Measurements from ENCODE around the gene RMI1. TPM values are rescaled to one million over a fixed set of nuclear protein-coding genes. Genes with fewer than 3 reads are reported as not detected.
A peak's percentile ranks its signal among the peaks of the same experiment; 100 is the strongest.

Gene RMI1
- polyA plus RNA-seq, result 10 to 100 TPM in 1 of 4 donors, 1 to 10 TPM in 3; 3.2 to 12.9 (median 5.9) TPM
- long read RNA-seq, donor 1, transcript RMI1-202 (3 exons, 1,553 nt), result major isoform, 8 of 9 reads
- long read RNA-seq, donor 1, partial matches to known transcripts, result 0 of 9 reads
- long read RNA-seq, donor 1, other reads (novel, unspliced or antisense), result 0 of 9 reads
- long read RNA-seq, donor 2, partial matches to known transcripts, result 0 of 1 reads
- long read RNA-seq, donor 2, other reads (novel, unspliced or antisense), result 0 of 1 reads
- long read RNA-seq, donor 3, partial matches to known transcripts, result 0 of 1 reads
- long read RNA-seq, donor 3, other reads (novel, unspliced or antisense), result 0 of 1 reads
- long read RNA-seq, donor 4, partial matches to known transcripts, result 0 of 1 reads
- long read RNA-seq, donor 4, other reads (novel, unspliced or antisense), result 0 of 1 reads
- long read RNA-seq, donor 5, result 0 reads
- long read RNA-seq, donor 6, partial matches to known transcripts, result 0 of 2 reads
- long read RNA-seq, donor 6, other reads (novel, unspliced or antisense), result 0 of 2 reads
- long read RNA-seq, donor 7, transcript RMI1-202 (3 exons, 1,553 nt), result major isoform, 11 of 11 reads
- long read RNA-seq, donor 7, partial matches to known transcripts, result 0 of 11 reads
- long read RNA-seq, donor 7, other reads (novel, unspliced or antisense), result 0 of 11 reads
- long read RNA-seq, donor 8, result 0 reads
- long read RNA-seq, donor 9, partial matches to known transcripts, result 0 of 1 reads
- long read RNA-seq, donor 9, other reads (novel, unspliced or antisense), result 0 of 1 reads
- long read RNA-seq, donor 10, partial matches to known transcripts, result 0 of 3 reads
- long read RNA-seq, donor 10, other reads (novel, unspliced or antisense), result 0 of 3 reads

DNA sequence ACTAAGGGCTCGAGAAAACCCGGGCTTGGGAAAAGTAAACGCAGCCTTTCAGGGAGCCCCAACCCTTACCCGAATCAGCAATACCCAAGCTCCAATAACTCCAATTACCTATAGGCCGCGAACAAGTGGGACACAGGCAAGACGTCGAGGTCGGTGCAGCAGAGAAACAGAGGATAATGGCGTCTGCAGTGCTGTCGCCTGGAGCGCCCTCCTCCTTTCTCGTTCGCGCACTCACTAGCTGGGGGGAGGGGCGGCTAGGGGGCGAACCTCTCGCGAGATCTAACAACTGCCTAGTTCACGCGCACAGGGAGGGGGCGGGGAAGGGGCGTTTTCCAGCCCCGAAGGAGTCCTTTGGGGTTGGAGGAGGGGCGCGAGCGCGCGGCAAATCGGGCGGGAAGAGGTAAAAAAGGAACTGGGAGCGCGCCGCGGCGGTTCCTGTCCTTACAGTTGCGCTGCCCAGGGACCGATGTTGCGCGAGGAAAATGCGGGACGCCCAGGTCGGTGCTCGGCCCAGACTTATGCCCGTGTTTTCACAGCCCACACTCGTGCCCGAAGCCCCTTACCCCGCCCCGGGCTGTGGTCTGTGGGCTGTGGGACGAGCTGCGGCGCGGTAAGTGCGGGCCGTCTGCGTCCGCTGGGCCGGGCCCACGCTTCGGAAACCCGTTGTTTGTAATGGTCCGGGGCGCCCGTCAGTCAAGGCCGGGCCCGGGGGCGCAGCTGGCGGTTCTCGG is at the start of gene RMI1:
Gene RMI1, plus strand, starts transcription at position 411 of the 731 bp plus-strand sequence. CDS start 20,182 bp downstream, outside the sequence.
- Histone ChIP-seq H3K27ac (ENCODE audit: low read depth in 1 of 3, low read length in 2 of 3) (peak within 1 kb of the TSS; percentile 92 to 100 (median 99)), H3K9me3 (ENCODE audit: control insufficient read depth in 2 of 2, insufficient read depth in 1 of 2, low read depth in 1 of 2, low read length in 1 of 2) (no peaks in the 10 kb centered on the region), H3K4me1 (ENCODE audit: control insufficient read depth in 3 of 3, insufficient read depth in 2 of 3, low read depth in 1 of 3, low read length in 2 of 3) (peaks cover 0 to 3% (median 2%) of the 10 kb centered on the region in 3 donors), H3K27me3 (ENCODE audit: control insufficient read depth in 3 of 3, insufficient read depth in 3 of 3, low read length in 3 of 3) (no peaks in the 10 kb centered on the region), H3K4me3 (ENCODE audit: low read depth in 1 of 3, low read length in 3 of 3) (peak within 1 kb of the TSS; percentile 88 to 99 (median 92)), H3K36me3 (ENCODE audit: control insufficient read depth in 3 of 3, insufficient read depth in 2 of 3, low read depth in 1 of 3, low read length in 3 of 3) (peaks cover under 1 to 4% (median 3%) of the 10 kb centered on the region in 3 donors)
- 0% methylated on average over 58 to 69 of the region's 69 CpGs for WGBS, 3 donors
- DNase-seq (peak; percentile 98 to 99), FAIRE-seq (no peak)

DNA sequence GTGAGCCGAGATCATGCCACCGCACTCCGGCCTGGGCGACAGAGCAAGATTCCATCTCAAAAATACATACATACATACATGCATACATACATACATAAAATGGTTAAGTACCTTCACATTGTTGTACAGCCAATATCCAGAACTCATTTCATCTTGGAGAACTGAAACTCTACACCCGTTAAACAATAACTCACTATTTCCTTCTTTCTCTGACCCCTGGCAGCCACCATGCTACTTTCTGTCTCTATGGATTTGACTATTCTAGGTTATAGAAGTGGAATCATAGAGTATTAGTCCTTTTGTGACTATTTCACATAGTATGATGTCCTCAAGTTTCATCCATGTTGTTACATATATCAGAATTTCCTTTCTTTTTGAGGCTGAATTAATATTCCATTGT is 49.7 kb upstream of the RMI1 start:
- H3K4me1 ChIP-seq (ENCODE audit: control insufficient read depth in 3 of 3, insufficient read depth in 2 of 3, low read depth in 1 of 3, low read length in 2 of 3), result no peaks in the 10 kb centered on the region
- H3K27ac ChIP-seq (ENCODE audit: low read depth in 1 of 3, low read length in 2 of 3), result no peak overlapping the region
- WGBS, 3 donors, result 87 to 93% (median 93%) methylated on average over 5 of the region's 5 CpGs
- no peaks in the 10 kb centered on the region for H3K27me3 ChIP-seq (ENCODE audit: control insufficient read depth in 3 of 3, insufficient read depth in 3 of 3, low read length in 3 of 3)
- H3K9me3 ChIP-seq (ENCODE audit: control insufficient read depth in 2 of 2, insufficient read depth in 1 of 2, low read depth in 1 of 2, low read length in 1 of 2), result no peaks in the 10 kb centered on the region
- no peak for DNase-seq
- H3K36me3 ChIP-seq (ENCODE audit: control insufficient read depth in 3 of 3, insufficient read depth in 2 of 3, low read depth in 1 of 3, low read length in 3 of 3), result no peaks in the 10 kb centered on the region
- FAIRE-seq, result no peak
- no peak overlapping the region for H3K4me3 ChIP-seq (ENCODE audit: low read depth in 1 of 3, low read length in 3 of 3)

DNA sequence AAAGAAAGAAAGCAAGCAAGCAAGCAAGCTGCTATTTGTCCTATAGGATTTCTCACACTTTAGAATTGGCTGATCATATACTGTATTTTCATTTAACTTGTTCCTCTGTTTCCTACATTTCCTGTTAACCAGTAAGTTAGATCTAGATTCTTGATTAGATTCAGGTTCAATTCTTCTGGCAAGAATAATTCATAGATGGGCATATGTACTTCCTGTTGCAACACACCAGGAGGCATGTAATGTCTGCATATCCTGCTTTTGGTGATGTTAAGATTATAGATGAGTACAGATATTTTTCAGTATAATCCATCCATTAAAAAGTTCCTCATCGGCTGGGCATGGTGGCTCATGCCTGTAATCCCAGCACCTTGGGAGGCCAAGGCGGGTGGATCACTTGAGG is 48.6 kb upstream of the RMI1 start:
- H3K4me3 ChIP-seq (ENCODE audit: low read depth in 1 of 3, low read length in 3 of 3), result no peak overlapping the region
- no peak for FAIRE-seq
- H3K36me3 ChIP-seq (ENCODE audit: control insufficient read depth in 3 of 3, insufficient read depth in 2 of 3, low read depth in 1 of 3, low read length in 3 of 3), result peaks cover 0 to 3% (median 0%) of the 10 kb centered on the region in 3 donors
- H3K27me3 ChIP-seq (ENCODE audit: control insufficient read depth in 3 of 3, insufficient read depth in 3 of 3, low read length in 3 of 3), result no peaks in the 10 kb centered on the region
- WGBS, 3 donors, result 84 to 100% (median 94%) methylated on average over 2 of the region's 2 CpGs
- H3K9me3 ChIP-seq (ENCODE audit: control insufficient read depth in 2 of 2, insufficient read depth in 1 of 2, low read depth in 1 of 2, low read length in 1 of 2), result no peaks in the 10 kb centered on the region
- DNase-seq, result no peak
- no peak overlapping the region for H3K27ac ChIP-seq (ENCODE audit: low read depth in 1 of 3, low read length in 2 of 3)
- H3K4me1 ChIP-seq (ENCODE audit: control insufficient read depth in 3 of 3, insufficient read depth in 2 of 3, low read depth in 1 of 3, low read length in 2 of 3), result no peaks in the 10 kb centered on the region

DNA sequence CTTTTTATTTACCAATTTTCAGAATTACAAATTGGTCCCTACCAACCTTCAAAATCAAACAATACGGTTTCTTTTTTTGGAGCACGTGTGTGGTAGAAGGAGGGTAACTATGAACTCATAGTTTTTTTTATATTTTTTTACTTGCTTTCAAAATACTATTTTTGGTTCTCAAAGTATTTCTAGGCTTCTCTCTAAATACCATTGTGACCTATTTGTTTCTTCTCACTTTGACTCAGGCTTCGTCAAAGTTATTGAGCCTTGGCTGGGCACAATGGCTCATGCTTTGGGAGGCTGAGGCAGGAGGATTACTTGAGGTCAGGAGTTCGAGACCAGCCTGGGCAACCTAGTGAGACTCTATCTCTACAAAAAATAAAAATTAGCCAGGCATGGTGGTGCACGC is 47.8 kb upstream of the RMI1 start:
- Histone ChIP-seq H3K4me1 (ENCODE audit: control insufficient read depth in 3 of 3, insufficient read depth in 2 of 3, low read depth in 1 of 3, low read length in 2 of 3) (no peaks in the 10 kb centered on the region), H3K4me3 (ENCODE audit: low read depth in 1 of 3, low read length in 3 of 3) (no peak overlapping the region), H3K27ac (ENCODE audit: low read depth in 1 of 3, low read length in 2 of 3) (no peak overlapping the region), H3K9me3 (ENCODE audit: control insufficient read depth in 2 of 2, insufficient read depth in 1 of 2, low read depth in 1 of 2, low read length in 1 of 2) (no peaks in the 10 kb centered on the region), H3K27me3 (ENCODE audit: control insufficient read depth in 3 of 3, insufficient read depth in 3 of 3, low read length in 3 of 3) (no peaks in the 10 kb centered on the region), H3K36me3 (ENCODE audit: control insufficient read depth in 3 of 3, insufficient read depth in 2 of 3, low read depth in 1 of 3, low read length in 3 of 3) (peaks cover 0 to 4% (median 0%) of the 10 kb centered on the region in 3 donors)
- DNase-seq (no peak), FAIRE-seq (no peak)
- 87 to 97% (median 87%) methylated on average over 5 of the region's 5 CpGs for WGBS, 3 donors

DNA sequence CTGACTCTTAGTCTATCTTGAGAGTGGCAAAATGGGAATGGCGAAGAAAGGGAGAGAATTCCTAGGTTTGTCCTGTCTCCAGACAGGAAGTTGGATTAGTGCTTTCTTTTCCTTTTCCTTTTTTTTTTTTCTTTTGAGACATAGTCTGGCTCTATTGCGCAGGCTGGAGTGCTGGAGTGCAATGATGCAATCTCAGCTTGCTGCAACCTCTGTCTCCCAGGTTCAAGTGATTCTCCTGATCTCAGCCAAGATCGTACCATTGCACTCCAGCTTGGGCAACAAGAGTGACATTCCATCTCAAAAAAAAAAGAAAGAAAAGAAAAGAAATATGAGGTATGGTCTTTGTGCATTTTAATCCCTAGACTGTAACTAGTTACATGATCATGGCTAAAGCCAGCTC is 46.8 kb upstream of the RMI1 start:
- peaks cover 0 to 7% (median under 1%) of the 10 kb centered on the region in 3 donors for H3K36me3 ChIP-seq (ENCODE audit: control insufficient read depth in 3 of 3, insufficient read depth in 2 of 3, low read depth in 1 of 3, low read length in 3 of 3)
- FAIRE-seq (no peak), DNase-seq (peak in 1 of 2 donors; percentile 64)
- no peak overlapping the region for H3K4me3 ChIP-seq (ENCODE audit: low read depth in 1 of 3, low read length in 3 of 3)
- no peaks in the 10 kb centered on the region for H3K4me1 ChIP-seq (ENCODE audit: control insufficient read depth in 3 of 3, insufficient read depth in 2 of 3, low read depth in 1 of 3, low read length in 2 of 3)
- no peaks in the 10 kb centered on the region for H3K9me3 ChIP-seq (ENCODE audit: control insufficient read depth in 2 of 2, insufficient read depth in 1 of 2, low read depth in 1 of 2, low read length in 1 of 2)
- H3K27ac ChIP-seq (ENCODE audit: low read depth in 1 of 3, low read length in 2 of 3), result no peak overlapping the region
- WGBS, 3 donors, result 74 to 83% (median 80%) methylated on average over 3 of the region's 3 CpGs
- H3K27me3 ChIP-seq (ENCODE audit: control insufficient read depth in 3 of 3, insufficient read depth in 3 of 3, low read length in 3 of 3), result no peaks in the 10 kb centered on the region

DNA sequence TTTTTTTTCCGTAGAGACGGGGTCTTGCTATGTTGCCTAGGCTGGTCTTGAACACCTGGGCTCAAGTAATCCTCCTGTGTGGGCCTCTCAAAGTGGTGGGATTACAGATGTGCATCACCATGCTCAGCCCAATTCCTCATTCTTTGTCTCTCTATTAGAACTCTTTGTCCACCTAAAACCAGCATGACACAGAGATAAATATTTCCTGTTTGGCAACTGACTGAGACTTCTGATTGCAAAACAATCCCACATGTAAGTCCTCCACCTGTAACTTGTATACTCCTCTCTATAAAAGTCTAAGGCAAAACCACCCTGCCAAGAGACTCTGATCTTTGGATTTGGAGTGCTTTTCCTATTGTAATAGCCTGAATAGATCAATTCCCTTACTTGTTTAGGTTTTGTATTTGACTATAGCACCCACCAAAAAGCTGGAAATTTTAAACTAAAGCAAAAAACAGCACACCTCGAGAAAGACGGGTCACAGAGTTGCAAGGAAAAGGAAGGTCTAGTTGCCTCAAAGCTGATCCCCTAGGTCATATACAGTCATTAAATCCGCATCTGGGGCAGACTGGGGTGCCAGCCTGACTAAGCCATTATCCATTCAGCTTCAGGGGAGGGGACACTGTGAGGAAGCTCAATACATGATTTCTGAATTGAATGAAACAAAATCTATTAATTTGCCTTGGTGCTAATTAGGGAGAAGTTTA is 45.9 kb upstream of the RMI1 start:
- Histone ChIP-seq H3K27ac (ENCODE audit: low read depth in 1 of 3, low read length in 2 of 3) (no peak overlapping the region), H3K4me1 (ENCODE audit: control insufficient read depth in 3 of 3, insufficient read depth in 2 of 3, low read depth in 1 of 3, low read length in 2 of 3) (no peaks in the 10 kb centered on the region)
- DNase-seq, result peak in 1 of 2 donors; percentile 44

DNA sequence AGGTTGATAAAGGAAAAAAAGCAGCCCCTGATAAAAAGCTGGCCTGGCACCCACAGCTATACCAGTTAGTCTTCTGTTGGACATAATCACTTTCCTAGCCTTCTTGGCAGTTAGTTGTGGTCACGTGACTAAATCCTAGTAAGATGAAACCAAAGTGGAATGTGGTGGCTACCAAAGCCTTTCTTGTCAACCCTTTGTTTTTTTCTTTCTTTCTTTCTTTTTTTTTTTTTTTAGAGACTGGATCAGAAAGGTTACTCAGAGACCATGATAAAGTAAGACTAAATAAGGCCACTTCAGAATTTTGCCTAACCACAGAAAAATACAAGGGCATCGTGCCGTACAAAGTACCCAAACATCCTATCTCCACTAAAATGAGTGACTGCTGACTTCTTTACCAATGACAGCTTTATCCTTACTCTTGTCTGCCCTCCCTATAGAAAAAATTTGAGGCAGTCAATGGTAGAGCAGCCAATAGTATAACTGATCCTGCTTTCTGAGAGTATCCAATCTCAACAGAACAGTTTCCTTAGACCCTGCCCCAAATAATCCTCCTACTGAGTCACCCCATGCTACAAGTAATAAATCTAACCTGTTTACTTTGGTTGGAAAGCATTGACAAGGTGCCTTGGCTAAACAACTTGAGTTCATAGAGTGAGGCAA is 45.2 kb upstream of the RMI1 start:
- no peaks in the 10 kb centered on the region for H3K9me3 ChIP-seq (ENCODE audit: control insufficient read depth in 2 of 2, insufficient read depth in 1 of 2, low read depth in 1 of 2, low read length in 1 of 2)
- no peak overlapping the region for H3K27ac ChIP-seq (ENCODE audit: low read depth in 1 of 3, low read length in 2 of 3)

More for the DNA sequence above, 45.9 kb upstream of the RMI1 start:
- WGBS, 3 donors, result 45 to 71% (median 46%) methylated on average over 5 of the region's 5 CpGs
- H3K4me3 ChIP-seq (ENCODE audit: low read depth in 1 of 3, low read length in 3 of 3), result no peak overlapping the region
- peaks cover 3 to 11% (median 4%) of the 10 kb centered on the region in 3 donors for H3K36me3 ChIP-seq (ENCODE audit: control insufficient read depth in 3 of 3, insufficient read depth in 2 of 3, low read depth in 1 of 3, low read length in 3 of 3)
- FAIRE-seq, result no peak
- no peaks in the 10 kb centered on the region for H3K27me3 ChIP-seq (ENCODE audit: control insufficient read depth in 3 of 3, insufficient read depth in 3 of 3, low read length in 3 of 3)
- no peaks in the 10 kb centered on the region for H3K9me3 ChIP-seq (ENCODE audit: control insufficient read depth in 2 of 2, insufficient read depth in 1 of 2, low read depth in 1 of 2, low read length in 1 of 2)

More for the DNA sequence above, 45.2 kb upstream of the RMI1 start:
- Histone ChIP-seq H3K4me3 (ENCODE audit: low read depth in 1 of 3, low read length in 3 of 3) (no peak overlapping the region), H3K36me3 (ENCODE audit: control insufficient read depth in 3 of 3, insufficient read depth in 2 of 3, low read depth in 1 of 3, low read length in 3 of 3) (peaks cover 4 to 15% (median 7%) of the 10 kb centered on the region in 3 donors), H3K27me3 (ENCODE audit: control insufficient read depth in 3 of 3, insufficient read depth in 3 of 3, low read length in 3 of 3) (no peaks in the 10 kb centered on the region), H3K4me1 (ENCODE audit: control insufficient read depth in 3 of 3, insufficient read depth in 2 of 3, low read depth in 1 of 3, low read length in 2 of 3) (peaks cover 0 to under 1% (median 0%) of the 10 kb centered on the region in 3 donors)
- WGBS, 3 donors, result 76 to 79% (median 78%) methylated on average over 3 of the region's 3 CpGs
- peak in 1 of 2 donors; percentile 19 for DNase-seq
- FAIRE-seq, result no peak
